ENCODE measurements around the gene RAB11FIP5. TPM values are rescaled to one million over a fixed set of nuclear protein-coding genes. Genes with fewer than 3 reads are reported as not detected.

The RAB11FIP5 gene
- total RNA-seq, 2 donors from 2014 or later = 13.1 to 19.4 TPM

GRCh38 chr2:73076701-73077423, 35.9 kb downstream of the RAB11FIP5 start:
- no peak for ATAC-seq

GRCh38 chr2:73075477-73076373, 37.0 kb downstream of the RAB11FIP5 start:
- no peak overlapping the region for H3K4me3 Mint-ChIP-seq
- peaks cover 23% of the 10 kb centered on the region for H3K4me1 Mint-ChIP-seq
- DNase-seq (no peak), ATAC-seq (no peak)
- H3K36me3 Mint-ChIP-seq (ENCODE audit: low read depth) = peaks cover 3% of the 10 kb centered on the region
- H3K27me3 Mint-ChIP-seq = no peaks in the 10 kb centered on the region
- H3K9me3 ChIP-seq (ENCODE audit: control insufficient read depth, low read length, poor library complexity, severe bottlenecking) = no peaks in the 10 kb centered on the region
- H3K27ac Mint-ChIP-seq = no peak overlapping the region

More at GRCh38 chr2:73076701-73077423, 35.9 kb downstream of the RAB11FIP5 start:
- H3K4me3 Mint-ChIP-seq = no peak overlapping the region
- no peaks in the 10 kb centered on the region for H3K27me3 Mint-ChIP-seq
- peaks cover 19% of the 10 kb centered on the region for H3K4me1 Mint-ChIP-seq
- H3K36me3 Mint-ChIP-seq (ENCODE audit: low read depth) = peaks cover 3% of the 10 kb centered on the region
- no peak for DNase-seq
- no peaks in the 10 kb centered on the region for H3K9me3 ChIP-seq (ENCODE audit: control insufficient read depth, low read length, poor library complexity, severe bottlenecking)
- H3K27ac Mint-ChIP-seq = peak overlapping the region; percentile 82

GRCh38 chr2:73074110-73075069, 38.4 kb downstream of the RAB11FIP5 start:
- H3K9me3 ChIP-seq (ENCODE audit: control insufficient read depth, low read length, poor library complexity, severe bottlenecking) = no peaks in the 10 kb centered on the region
- Mint-ChIP-seq H3K36me3 (ENCODE audit: low read depth) (peaks cover 5% of the 10 kb centered on the region), H3K4me3 (no peak overlapping the region), H3K27me3 (no peaks in the 10 kb centered on the region), H3K4me1 (peaks cover 32% of the 10 kb centered on the region), H3K27ac (no peak overlapping the region)
- DNase-seq = no peak
- ATAC-seq = no peak

- H3K4me3 Mint-ChIP-seq = peak overlapping the region; percentile 93
- peaks cover 35% of the 10 kb centered on the region for H3K4me1 Mint-ChIP-seq
- H3K36me3 Mint-ChIP-seq (ENCODE audit: low read depth) = peaks cover 4% of the 10 kb centered on the region
- DNase-seq (no peak), ATAC-seq (no peak)
- H3K27me3 Mint-ChIP-seq = no peaks in the 10 kb centered on the region
- no peaks in the 10 kb centered on the region for H3K9me3 ChIP-seq (ENCODE audit: control insufficient read depth, low read length, poor library complexity, severe bottlenecking)
- peak overlapping the region; percentile 93 for H3K27ac Mint-ChIP-seq
These were observed 40.3 kb downstream of the RAB11FIP5 start for GRCh38 chr2:73072416-73072815.

- DNase-seq (no peak), ATAC-seq (no peak)
- peak overlapping the region; percentile 93 for H3K4me3 Mint-ChIP-seq
- H3K4me1 Mint-ChIP-seq = peaks cover 33% of the 10 kb centered on the region
- no peaks in the 10 kb centered on the region for H3K27me3 Mint-ChIP-seq
- peaks cover 2% of the 10 kb centered on the region for H3K36me3 Mint-ChIP-seq (ENCODE audit: low read depth)
- peak overlapping the region; percentile 93 for H3K27ac Mint-ChIP-seq
- H3K9me3 ChIP-seq (ENCODE audit: control insufficient read depth, low read length, poor library complexity, severe bottlenecking) = no peaks in the 10 kb centered on the region
These were observed 40.7 kb downstream of the RAB11FIP5 start for GRCh38 chr2:73072129-73072395.

GRCh38 chr2:73071360-73072128, 41.2 kb downstream of the RAB11FIP5 start, which contains the start of gene SFXN5:
Gene SFXN5, minus strand, starts transcription at chr2:73071712. Its CDS starts 7 bp downstream, at chr2:73071705.
- DNase-seq = peak; percentile 87 to 92 (median 88)
- Mint-ChIP-seq H3K27ac (peak within 1 kb of the TSS; percentile 93), H3K4me1 (peaks cover 30% of the 10 kb centered on the region), H3K36me3 (ENCODE audit: low read depth) (peaks cover 2% of the 10 kb centered on the region), H3K4me3 (peak within 1 kb of the TSS; percentile 93), H3K27me3 (no peaks in the 10 kb centered on the region)
- peak; percentile 92 for ATAC-seq
- no peaks in the 10 kb centered on the region for H3K9me3 ChIP-seq (ENCODE audit: control insufficient read depth, low read length, poor library complexity, severe bottlenecking)

- H3K27me3 Mint-ChIP-seq = no peaks in the 10 kb centered on the region
- DNase-seq (peak in 1 of 3 donors; percentile 13), ATAC-seq (peak; percentile 5)
- H3K27ac Mint-ChIP-seq = peak overlapping the region; percentile 93
- no peaks in the 10 kb centered on the region for H3K9me3 ChIP-seq (ENCODE audit: control insufficient read depth, low read length, poor library complexity, severe bottlenecking)
- peaks cover 2% of the 10 kb centered on the region for H3K36me3 Mint-ChIP-seq (ENCODE audit: low read depth)
- H3K4me1 Mint-ChIP-seq = peaks cover 27% of the 10 kb centered on the region
- H3K4me3 Mint-ChIP-seq = peak overlapping the region; percentile 93
These were observed 41.9 kb downstream of the RAB11FIP5 start for GRCh38 chr2:73070643-73071359.

- H3K4me1 Mint-ChIP-seq = peaks cover 27% of the 10 kb centered on the region
- peak overlapping the region; percentile 65 for H3K27ac Mint-ChIP-seq
- no peak for DNase-seq
- ATAC-seq = no peak
- H3K27me3 Mint-ChIP-seq = no peaks in the 10 kb centered on the region
- peaks cover 2% of the 10 kb centered on the region for H3K36me3 Mint-ChIP-seq (ENCODE audit: low read depth)
- peak overlapping the region; percentile 93 for H3K4me3 Mint-ChIP-seq
- H3K9me3 ChIP-seq (ENCODE audit: control insufficient read depth, low read length, poor library complexity, severe bottlenecking) = no peaks in the 10 kb centered on the region
These were observed 42.7 kb downstream of the RAB11FIP5 start for GRCh38 chr2:73069855-73070642.

GRCh38 chr2:73069041-73069854, 43.5 kb downstream of the RAB11FIP5 start:
- ATAC-seq (no peak), DNase-seq (no peak)
- H3K4me3 Mint-ChIP-seq = peak overlapping the region; percentile 93
- peaks cover 2% of the 10 kb centered on the region for H3K36me3 Mint-ChIP-seq (ENCODE audit: low read depth)
- H3K4me1 Mint-ChIP-seq = peaks cover 31% of the 10 kb centered on the region
- no peak overlapping the region for H3K27ac Mint-ChIP-seq
- H3K27me3 Mint-ChIP-seq = no peaks in the 10 kb centered on the region
- H3K9me3 ChIP-seq (ENCODE audit: control insufficient read depth, low read length, poor library complexity, severe bottlenecking) = no peaks in the 10 kb centered on the region

GRCh38 chr2:73068147-73068546, 44.6 kb downstream of the RAB11FIP5 start:
- Mint-ChIP-seq H3K4me1 (peaks cover 31% of the 10 kb centered on the region), H3K4me3 (peak overlapping the region; percentile 67), H3K27me3 (no peaks in the 10 kb centered on the region), H3K27ac (no peak overlapping the region), H3K36me3 (ENCODE audit: low read depth) (peaks cover 2% of the 10 kb centered on the region)
- DNase-seq (no peak), ATAC-seq (no peak)
- no peaks in the 10 kb centered on the region for H3K9me3 ChIP-seq (ENCODE audit: control insufficient read depth, low read length, poor library complexity, severe bottlenecking)

Data from T-helper 17 cell (primary cell).